Fibroblast of pulmonary artery (primary cell): ENCODE measurements around the gene GFY.
A peak's percentile ranks its signal among the peaks of the same experiment; 100 is the strongest.

Source experiments
- DNase-seq: peaks from one replicate; pipeline ENCODE4 v3.0.0-alpha.2; 2010; ENCODE audit warnings: low read depth
- H3K4me3 ChIP-seq: replicated peaks from 2 replicates; pipeline ENCODE4 v1.5.1; 2011; ENCODE audit warnings: low read depth, mild to moderate bottlenecking, control low read depth, low read length, moderate library complexity
- CTCF ChIP-seq: IDR thresholded peaks from 2 replicates; pipeline ENCODE4 v1.5.1; 2011; ENCODE audit warnings: mild to moderate bottlenecking, control low read depth, low read length, inconsistent platforms; ENCODE audit errors: missing control alignments

GFY gene

GRCh38 chr19:49462492-49462891 is 37.3 kb downstream of the GFY start:
- no peak for DNase-seq
- no peak for TF ChIP-seq CTCF
- no peak overlapping the region for H3K4me3 ChIP-seq

GRCh38 chr19:49463960-49464740 is 39.0 kb downstream of the GFY start:
- DNase-seq: no peak
- no peak for TF ChIP-seq CTCF
- no peak overlapping the region for H3K4me3 ChIP-seq

- no peak for DNase-seq
- H3K4me3 ChIP-seq: no peak overlapping the region
- no peak for TF ChIP-seq CTCF
Observed at GRCh38 chr19:49465371-49465770, 40.2 kb downstream of the GFY start.

- no peak overlapping the region for H3K4me3 ChIP-seq
- TF ChIP-seq CTCF: no peak
Observed at GRCh38 chr19:49468199-49468598, 43.0 kb downstream of the GFY start.

GRCh38 chr19:49468746-49469447 is 43.7 kb downstream of the GFY start:
- DNase-seq: peak; percentile 71
- no peak overlapping the region for H3K4me3 ChIP-seq
- no peak for TF ChIP-seq CTCF

More at GRCh38 chr19:49468199-49468598, 43.0 kb downstream of the GFY start:
- DNase-seq: no peak

GRCh38 chr19:49469828-49470614 is 44.8 kb downstream of the GFY start:
- H3K4me3 ChIP-seq: no peak overlapping the region
- no peak for DNase-seq
- no peak for TF ChIP-seq CTCF
